CD4-positive, alpha-beta T cell treated with Interleukin-15 for 4 hours (primary cell): ENCODE measurements around the gene LRMDA.

Source experiments
- DNase-seq: peaks from one replicate; pipeline ENCODE4 v3.0.0-alpha.2; 2020; ENCODE audit warnings: low spot score

Gene LRMDA

DNA sequence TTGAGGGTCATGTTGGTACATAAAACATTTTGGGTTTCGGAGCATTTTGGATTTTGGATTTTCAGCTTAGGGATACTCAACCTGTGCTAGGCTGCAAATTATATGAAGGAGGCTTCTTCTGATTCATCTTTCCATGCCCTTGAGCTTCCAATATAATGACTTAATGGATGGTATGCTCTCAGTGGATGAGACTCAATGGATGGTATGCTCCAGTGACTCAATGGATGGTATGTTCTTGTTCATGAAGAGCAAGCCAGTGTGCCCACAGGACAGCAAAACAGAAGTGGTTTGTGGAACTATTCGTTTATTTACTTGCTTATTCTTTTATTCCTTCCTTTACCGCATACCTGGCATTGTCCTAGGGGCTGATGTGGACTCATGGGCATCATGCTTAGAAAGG is 969.6 kb downstream of the LRMDA start:
- DNase-seq = no peak

- no peak for DNase-seq
These were observed 972.5 kb downstream of the LRMDA start for GRCh38 chr10:76403912-76404311.

- no peak for DNase-seq
These were observed 973.1 kb downstream of the LRMDA start for GRCh38 chr10:76404531-76404930.

DNA sequence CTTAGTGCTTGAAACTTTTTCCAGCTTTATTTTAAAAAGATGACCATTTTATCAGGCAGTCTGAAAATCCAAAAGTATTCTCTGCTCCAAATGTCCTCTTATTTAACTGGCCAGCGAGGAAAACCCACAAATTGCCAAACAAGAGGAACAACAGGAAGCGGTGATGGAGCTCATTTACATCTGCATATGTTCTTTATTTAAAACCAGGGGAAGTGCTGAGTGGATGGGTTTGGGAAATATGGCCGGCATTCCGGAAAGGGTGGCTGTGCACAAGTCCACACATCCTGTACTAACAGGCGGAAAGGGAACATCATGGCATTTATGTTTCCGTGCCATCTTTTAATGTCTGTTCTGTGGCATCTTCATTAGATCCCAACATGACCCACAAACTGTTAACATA is 974.5 kb downstream of the LRMDA start:
- DNase-seq = no peak

DNA sequence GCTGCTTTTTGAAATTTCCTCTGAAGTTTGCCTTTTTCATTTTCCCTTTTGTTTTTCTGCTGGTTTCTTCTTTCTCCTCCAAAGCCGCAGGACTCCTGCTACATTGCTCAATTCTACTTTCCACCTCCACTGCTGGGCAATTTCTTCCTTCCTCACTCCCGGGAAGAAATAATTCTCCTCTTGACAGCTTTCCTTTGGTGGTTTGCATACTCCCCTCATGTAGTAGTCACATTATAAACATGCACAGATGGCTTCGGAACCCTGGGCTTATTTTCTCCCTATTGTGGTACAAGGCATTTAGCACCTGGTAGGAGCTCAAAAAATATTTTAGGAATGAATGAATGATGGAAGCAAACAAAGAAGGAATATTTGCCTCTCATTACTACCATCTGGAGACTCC is 977.2 kb downstream of the LRMDA start:
- DNase-seq = no peak

- DNase-seq = no peak
These were observed 980.5 kb downstream of the LRMDA start for GRCh38 chr10:76411729-76412435.

- DNase-seq = no peak
These were observed 984.1 kb downstream of the LRMDA start for GRCh38 chr10:76415554-76415953.

- DNase-seq = no peak
These were observed 985.2 kb downstream of the LRMDA start for GRCh38 chr10:76416642-76417041.

GRCh38 chr10:76420725-76421124 is 989.3 kb downstream of the LRMDA start:
- DNase-seq = no peak

DNA sequence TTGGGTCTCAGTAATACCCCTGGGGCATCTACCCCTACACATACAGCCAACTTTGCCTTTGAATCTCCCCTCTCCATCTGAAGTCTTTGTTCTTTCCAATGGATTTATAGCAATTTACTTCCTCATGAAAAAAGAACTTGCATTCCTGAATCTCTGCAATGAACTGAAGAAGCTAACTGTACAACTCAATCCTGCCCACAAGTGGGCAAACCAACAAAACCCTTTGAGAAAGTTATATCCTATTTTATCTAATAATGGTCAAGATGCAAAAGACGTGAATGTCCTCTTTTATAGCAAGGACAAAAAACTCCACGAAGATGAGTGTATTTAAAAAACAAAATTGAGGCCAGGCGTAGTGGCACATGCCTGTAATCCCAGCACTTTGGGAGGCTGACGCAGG is 991.3 kb downstream of the LRMDA start:
- DNase-seq = no peak

- DNase-seq = no peak
These were observed 997.3 kb downstream of the LRMDA start for GRCh38 chr10:76428551-76429367.

DNA sequence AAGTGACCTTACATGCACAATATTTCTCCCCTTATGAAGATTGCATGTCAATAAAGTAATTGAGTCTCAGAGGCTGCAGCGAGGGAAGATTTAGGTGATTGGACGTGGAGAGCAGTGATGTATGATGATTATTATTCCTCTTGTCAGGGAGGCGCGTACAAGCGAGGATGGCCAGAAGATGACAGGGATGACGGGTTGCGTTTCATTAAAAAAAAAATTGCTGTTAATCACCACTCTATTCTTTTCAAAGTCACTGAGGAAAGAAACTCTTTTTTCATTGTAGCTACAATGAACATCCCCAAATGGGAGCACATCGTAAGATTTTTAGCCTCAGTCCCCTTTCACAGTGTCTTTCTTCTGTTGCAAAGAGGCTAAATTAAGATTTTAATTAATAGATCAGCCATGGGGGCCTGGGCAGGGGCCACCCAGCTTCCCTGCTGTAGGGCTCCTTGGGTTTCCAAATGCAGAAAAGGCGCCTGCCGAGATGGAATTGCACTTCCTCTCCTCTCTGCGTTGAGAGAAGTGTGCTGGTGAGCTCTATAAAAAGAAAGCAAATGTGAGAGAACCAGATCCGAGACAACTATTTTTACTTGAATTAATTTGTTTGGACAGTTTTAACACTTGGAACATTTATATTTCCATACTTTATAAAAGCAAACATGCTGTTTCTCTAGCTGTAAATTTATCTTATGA is 998.1 kb downstream of the LRMDA start:
- no peak for DNase-seq

DNA sequence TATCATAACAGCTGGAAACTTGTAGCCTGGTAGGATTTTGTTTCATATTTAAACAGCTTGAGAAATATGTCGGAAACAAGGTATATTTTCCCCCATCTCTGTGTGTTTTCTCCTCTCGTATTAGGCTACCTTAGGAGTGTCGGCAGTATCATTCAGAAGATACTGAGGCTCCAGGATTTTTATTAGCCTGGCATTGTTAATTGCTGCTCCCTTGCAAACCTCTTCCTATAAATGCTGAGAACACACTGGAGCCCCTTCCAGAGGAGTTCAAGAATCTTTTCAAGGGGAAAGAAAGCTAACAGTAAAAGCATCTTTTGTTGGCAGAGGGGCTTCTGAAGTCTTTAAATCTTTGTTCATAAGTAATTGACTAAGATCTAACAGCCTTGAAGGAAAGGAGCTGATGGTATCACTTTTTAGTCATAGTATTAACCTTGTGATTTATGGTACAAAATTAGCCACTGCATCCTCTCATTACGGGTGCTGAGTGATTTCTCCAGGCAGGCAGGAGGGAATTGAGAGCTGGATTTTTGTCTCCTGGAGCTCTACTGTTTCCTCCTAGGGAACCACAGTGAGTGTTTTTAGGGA is 998.7 kb downstream of the LRMDA start:
- no peak for DNase-seq

DNA sequence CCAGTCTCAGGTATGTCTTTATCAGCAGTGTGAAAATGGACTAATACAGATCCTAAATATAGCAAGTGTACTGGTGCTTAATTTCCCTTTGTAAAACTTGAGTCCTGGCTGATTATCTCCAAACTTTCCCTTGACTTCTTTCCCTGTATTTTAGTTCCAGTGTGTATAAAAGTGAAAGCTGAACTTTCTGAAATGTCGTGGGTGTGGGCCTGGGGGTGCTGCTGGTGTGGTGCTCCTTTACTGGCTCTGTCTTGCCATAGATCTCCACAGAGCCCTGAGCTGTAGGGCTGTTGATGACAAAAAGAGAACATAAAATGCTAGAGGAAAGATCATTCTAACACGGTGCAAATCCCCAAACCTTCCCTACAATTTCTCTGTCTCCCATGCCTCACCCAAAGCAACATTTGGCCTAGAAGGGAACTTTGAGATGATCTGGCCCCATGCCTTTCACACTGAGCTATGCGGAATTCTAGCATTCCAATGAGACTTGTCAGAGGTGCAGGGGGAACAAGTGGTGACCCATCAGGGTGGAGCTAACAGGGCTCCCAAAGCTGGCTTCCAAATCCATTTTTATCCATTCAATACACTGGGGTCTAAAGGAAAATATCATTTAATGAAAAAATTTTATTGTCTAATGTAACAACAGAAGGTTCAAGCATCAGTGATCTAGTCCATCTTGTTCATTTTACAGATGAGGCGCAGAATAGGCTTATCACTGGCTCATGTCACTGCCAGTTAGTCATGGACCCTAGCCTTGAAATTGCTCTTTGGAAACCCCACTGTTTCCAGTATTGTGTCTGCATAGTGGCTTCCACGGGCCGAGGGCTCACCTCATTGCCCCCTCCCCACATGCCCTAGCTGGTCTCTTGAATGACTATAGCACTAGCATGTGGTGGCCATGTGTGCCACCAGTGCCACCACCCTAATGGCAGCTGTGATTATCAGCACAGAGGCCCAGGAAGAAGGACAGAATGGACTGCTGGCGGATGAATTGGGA is 1000.9 kb downstream of the LRMDA start:
- no peak for DNase-seq

DNA sequence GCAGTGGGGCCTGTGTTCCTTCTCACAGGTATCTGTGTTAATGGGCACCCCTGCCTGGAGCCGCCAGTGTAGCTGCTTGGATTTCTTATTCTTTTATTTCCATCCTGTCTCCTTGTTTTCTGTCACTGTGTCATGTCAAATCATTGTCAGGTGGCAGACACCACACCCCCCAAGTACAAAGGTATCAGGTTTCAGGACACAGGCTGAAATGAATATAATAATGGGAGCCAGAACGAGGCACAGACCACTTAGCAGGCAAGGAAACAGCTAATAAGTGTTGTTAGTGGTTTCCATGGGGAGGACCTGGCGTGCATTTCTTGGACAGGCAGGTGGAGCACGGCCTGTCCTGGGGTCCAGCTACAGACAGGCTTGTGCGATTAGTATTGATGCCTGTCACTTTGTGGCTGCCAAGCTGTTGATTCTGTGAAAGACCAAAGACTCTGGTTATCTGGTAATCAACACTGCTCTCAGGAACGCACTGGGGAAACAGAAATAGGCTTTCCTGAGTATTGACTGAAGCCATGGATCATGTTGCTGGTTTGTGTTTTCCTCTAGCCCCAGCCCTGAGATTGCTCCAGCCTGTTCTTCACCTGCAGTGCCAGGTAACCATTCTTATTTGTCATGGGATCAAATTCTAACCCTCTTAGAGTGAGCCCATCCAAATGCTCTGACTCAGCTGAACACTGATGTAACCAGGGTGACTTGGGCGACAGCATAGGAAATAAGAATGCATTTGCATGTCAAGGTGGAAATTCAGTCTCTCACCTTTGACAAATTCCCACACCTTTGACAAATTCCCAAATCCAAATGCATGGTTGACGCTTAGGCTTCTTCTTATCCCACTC is 1002.0 kb downstream of the LRMDA start:
- DNase-seq = no peak

DNA sequence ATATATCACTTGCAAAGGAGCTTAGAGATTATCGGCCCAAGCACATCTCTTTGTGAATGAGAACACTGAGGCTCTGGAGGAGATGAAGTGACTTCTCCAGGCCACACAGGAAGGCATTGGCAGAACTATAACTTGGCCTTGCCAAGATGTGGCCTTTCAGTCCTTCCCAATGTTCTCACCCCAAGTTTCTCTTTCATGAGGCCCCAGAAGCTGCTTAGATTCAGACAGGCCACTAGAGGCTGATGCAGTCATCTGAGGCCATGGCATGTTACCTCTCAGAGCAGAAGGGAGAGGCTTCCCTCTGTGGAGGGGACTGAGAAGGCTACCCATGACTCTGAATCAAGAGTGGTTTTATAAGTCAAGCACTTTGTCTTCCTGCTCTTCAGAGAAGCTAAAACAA is 1003.7 kb downstream of the LRMDA start:
- no peak for DNase-seq

GRCh38 chr10:76436401-76436811 is 1005.0 kb downstream of the LRMDA start:
- DNase-seq = no peak

DNA sequence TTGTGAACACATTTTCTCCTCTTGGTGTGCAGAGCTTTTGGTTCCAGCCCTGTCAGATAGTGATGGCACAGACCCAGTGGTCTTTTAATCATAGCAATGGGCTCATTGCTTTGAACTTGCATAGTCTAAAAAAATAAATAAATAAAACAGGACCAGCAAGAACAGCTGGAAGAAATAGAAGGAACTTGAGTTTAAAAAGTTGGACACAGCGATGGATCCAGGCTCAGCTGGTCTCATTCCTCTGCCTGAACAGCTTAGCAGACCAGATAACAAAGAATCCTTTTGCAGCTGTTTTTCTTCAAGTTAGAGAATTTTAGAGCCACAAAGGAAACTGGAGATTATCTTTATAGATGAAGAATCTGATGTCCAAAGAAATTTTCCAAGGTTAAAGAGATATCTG is 1005.6 kb downstream of the LRMDA start:
- no peak for DNase-seq

GRCh38 chr10:76440426-76440825 is 1009.0 kb downstream of the LRMDA start:
- no peak for DNase-seq

- DNase-seq = no peak
These were observed 1010.7 kb downstream of the LRMDA start for GRCh38 chr10:76442113-76442512.
